GM12801 (cell line): ENCODE measurements around the gene CHAT.

Experiments
- TF ChIP-seq, protein P1 (sequence below): IDR thresholded peaks from one replicate; pipeline ENCODE4 v1.5.1; 2011; ENCODE audit warnings: control low read depth; ENCODE audit not compliant: insufficient read length; ENCODE audit errors: extremely low read depth

The CHAT gene

DNA sequence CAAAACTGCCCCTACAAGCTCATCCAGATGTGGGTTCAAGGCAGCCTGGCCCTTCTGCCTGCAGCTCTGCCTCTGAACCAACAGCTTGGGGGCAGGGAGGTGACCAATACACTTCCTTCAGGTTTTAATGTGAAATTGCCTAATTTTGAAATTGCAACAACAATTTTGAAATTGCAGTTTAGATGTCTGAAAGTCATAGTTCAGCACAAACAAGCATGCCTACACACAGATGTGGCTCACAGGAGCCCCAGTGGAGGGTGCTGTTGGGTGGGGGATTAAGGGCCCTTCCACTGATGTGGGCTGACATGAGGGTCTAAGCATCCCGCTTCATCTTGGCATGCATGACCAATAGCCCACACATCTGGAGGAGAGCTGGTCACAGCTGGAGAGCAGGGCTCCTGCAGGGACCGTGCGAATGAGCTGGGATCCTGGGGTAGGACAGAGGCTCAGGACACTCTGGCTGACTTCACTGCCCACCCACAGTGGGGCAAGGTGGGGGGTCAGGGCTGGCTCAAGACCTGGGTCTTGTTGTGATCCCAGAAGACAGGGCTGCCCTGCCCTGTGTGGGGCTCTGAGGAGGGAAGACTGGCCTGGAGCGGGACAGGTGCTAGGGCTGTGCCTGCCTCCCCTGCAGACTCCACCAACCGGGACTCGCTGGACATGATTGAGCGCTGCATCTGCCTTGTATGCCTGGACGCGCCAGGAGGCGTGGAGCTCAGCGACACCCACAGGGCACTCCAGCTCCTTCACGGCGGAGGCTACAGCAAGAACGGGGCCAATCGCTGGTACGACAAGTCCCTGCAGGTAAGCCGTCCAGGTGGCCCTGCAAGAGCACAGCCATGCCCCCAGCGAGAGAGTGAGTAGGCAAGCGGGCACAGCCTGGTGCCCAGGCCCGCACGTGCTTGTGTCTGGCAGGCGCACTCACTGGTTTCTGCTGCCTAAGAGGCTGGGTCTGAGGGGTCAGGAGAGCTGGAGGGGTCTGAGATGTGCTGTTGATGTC lies 32.3 kb downstream of the CHAT start:
- TF ChIP-seq, protein P1, sequence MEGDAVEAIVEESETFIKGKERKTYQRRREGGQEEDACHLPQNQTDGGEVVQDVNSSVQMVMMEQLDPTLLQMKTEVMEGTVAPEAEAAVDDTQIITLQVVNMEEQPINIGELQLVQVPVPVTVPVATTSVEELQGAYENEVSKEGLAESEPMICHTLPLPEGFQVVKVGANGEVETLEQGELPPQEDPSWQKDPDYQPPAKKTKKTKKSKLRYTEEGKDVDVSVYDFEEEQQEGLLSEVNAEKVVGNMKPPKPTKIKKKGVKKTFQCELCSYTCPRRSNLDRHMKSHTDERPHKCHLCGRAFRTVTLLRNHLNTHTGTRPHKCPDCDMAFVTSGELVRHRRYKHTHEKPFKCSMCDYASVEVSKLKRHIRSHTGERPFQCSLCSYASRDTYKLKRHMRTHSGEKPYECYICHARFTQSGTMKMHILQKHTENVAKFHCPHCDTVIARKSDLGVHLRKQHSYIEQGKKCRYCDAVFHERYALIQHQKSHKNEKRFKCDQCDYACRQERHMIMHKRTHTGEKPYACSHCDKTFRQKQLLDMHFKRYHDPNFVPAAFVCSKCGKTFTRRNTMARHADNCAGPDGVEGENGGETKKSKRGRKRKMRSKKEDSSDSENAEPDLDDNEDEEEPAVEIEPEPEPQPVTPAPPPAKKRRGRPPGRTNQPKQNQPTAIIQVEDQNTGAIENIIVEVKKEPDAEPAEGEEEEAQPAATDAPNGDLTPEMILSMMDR = no peak

DNA sequence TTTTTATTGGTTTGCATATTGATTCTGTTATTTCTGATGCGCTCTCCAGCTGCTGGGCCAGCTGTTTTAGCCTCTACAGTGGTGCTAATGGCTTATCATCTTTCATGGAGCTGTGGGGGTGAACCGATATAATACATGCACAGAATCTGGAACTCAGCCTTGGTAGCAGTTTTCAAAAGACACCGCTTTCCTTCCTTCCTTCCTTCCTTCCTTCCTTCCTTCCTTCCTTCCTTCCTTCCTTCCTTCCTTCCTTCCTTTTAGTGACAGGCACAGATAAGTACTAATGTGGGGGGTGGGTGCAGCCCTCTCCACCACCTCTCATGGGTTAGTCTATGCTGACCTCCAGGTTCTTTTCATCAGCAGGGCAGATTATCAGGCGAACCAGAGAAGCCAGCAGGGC lies 33.7 kb downstream of the CHAT start:
- TF ChIP-seq, protein P1 = no peak

DNA sequence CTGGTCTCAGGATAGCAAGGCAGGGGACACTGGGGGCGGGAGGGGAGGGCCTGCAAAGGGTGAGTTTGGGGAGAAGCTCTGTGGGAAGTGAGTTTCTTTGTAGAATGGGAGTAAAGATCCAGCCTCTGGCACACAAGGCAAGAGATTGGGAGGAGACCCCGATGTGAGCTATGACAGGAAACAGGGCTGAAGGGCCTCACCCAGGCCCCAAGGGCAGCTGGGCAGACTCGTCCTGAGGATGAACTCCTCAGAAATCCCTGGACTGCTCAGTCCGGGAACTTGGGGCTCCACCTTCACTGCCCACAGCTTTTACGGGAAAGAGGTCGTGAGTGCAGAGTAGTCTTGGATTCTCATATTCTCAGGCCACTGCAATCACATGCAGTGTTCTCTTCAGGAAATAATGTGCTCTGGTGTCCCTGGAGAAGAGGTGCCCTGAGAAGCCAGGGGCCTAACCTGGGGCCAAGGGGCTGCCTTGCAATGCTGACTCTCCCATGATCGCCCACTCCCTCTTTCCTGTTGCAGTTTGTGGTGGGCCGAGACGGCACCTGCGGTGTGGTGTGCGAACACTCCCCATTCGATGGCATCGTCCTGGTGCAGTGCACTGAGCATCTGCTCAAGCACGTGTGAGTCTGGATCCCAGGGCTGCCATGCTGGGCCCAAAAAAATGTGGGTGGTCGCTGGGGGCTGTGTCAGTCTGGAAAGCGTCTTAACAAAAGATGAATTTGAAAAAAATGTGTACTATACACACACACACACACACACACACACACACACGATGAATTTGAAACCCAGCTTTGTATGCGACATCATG lies 34.4 kb downstream of the CHAT start:
- TF ChIP-seq, protein P1 = no peak

DNA sequence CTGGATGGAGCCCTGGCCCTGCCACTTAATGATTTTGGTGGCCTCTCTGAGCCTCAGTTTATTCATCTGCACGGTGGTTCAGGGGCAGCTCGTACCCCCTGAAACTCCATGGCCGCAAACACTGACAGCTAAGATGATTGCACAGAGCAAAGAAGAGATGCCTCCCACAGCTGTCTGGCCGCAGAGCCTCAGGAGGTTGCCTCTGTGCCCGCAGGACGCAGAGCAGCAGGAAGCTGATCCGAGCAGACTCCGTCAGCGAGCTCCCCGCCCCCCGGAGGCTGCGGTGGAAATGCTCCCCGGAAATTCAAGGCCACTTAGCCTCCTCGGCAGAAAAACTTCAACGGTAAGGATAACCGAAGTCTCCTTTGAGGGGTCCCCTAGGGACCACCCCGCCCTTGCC lies 35.5 kb downstream of the CHAT start:
- TF ChIP-seq, protein P1 = no peak

DNA sequence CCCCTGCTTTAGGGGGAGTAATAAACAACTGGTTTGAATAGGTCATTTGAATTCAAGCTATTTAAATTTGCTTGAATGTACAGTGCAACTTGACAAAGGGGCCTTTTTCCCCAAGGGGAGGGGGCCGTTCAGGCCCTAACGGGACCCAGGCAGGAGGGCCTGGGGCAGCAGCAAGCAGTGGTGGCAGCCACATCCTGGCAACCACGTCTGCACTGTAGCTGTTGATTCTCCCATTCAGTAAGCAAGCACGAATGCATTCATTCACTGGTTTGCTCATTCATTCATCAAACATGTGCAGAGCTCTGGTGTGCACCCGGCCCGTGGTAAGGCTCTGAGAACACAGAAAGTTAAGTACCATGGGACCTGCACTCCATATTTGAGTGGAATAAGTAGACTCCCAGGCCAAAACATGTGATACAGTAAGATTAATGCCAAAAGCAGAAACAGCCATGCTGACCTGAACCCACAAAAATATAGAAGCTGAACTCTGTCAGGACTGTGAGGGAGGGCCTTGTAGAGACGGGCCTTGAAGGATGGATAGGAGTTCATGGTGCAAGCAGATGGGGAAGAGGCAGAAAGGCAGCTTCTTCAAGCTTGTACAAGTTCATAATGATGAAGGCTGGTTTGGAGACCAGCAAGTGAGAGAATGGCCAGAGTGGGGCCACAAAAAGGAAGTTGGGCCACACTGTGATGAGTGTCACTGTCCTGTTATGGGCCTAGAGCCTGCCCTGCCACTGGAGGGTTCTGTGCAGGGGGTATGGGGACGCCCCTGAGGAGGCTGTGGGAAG lies 36.3 kb downstream of the CHAT start:
- TF ChIP-seq, protein P1 = no peak

DNA sequence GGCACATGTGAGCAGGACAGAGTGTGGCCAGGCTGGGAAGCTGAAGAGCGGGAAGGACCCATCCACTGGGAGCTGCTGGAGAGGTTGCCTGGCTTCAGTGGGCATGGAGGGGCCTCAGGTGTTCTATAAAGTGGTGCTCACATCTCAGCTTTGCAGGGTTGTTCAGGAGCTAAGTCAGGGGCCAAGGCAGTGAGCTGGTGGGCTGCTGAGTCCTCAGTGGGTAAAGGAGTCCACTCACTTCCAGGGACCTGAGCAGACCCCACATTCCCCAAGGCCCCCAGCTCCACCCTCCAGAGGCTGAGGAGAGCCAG lies 36.8 kb downstream of the CHAT start:
- TF ChIP-seq, protein P1 = no peak
